Brain microvascular endothelial cell (primary cell): ENCODE results near the gene SEPSECS.
A peak's percentile ranks its signal among the peaks of the same experiment; 100 is the strongest.

ENCODE experiments used
- DNase-seq: peaks from one replicate; pipeline ENCODE4 v3.0.0-alpha.2; 2020
- H3K27ac ChIP-seq: fragments of 250-450 bp; sonication (Bioruptor Pico); 2 replicates; pipeline ENCODE4 v1.5.1; 2020; ENCODE audit warnings: mild to moderate bottlenecking, moderate library complexity
- H3K27me3 ChIP-seq: fragments of 250-450 bp; sonication (Bioruptor Pico); replicated peaks from 2 replicates; pipeline ENCODE4 v1.5.1; 2020; ENCODE audit warnings: mild to moderate bottlenecking
- H3K36me3 ChIP-seq: fragments of 250-450 bp; sonication (Bioruptor Pico); replicated peaks from 2 replicates; pipeline ENCODE4 v1.5.1; 2020; ENCODE audit warnings: mild to moderate bottlenecking
- H3K4me3 ChIP-seq: 2 replicates; pipeline ENCODE4 v1.5.1; 2011; ENCODE audit warnings: low read depth, mild to moderate bottlenecking, control low read depth, low read length, moderate library complexity
- in situ Hi-C: cut with HindIII; loops from 2 replicates; pipeline ENCODE4 v1.10.0; 2017; ENCODE audit warnings: low sequenced_read_pairs, low pct_ligation_motif_present
- TF ChIP-seq, protein P1 (sequence below): IDR thresholded peaks from 2 replicates; pipeline ENCODE4 v1.5.1; 2011; ENCODE audit warnings: low read depth, mild to moderate bottlenecking, moderate library complexity, low read length, control low read depth, inconsistent platforms; ENCODE audit errors: missing control alignments

The SEPSECS gene

DNA sequence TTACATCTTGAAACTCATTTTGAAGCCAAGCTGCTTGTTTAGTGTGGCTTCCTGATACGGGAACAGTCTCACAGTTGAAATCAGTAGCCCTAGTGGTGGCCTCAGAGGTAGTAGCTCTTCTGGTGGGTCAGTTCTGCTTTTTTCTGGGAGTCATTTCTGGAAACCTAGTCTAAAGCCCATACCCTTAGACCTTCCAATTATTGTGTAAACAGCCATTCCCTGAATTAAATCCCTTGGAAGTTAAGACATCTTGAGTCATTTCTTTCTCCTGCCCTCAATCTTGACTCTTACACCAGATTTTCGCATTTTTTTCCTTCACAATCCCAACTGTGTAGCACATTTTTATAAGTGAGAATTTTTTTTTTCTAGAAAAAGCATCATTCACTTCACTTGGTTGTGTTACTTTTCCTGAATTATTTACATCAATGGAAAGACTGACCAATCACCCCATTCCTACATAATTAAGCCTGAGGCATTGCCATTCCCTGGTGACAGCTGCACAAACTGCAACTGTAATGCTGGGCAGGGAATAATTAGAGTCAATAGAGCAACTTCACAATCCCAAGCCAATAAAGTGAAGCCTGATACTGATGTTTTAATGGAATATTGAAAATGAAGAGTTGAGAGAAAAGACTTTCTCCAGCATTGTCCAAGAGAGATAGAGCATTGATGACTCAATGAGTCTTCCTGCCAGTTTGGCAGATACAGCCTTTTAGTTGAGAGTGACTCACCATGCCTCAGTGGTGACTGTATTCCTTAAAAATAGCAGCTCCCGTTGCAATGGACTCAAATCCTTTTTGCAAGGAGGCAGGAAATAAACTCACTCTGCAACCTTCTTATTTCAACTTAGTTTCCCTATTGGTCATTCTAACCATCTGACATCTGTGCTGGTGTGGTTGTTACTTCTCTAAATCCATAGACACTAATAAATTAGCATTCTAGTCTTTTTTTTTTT is 13.0 kb upstream of the SEPSECS start:
- Histone ChIP-seq H3K27ac (peak overlapping the region; percentile 52), H3K4me3 (no peak overlapping the region)
- TF ChIP-seq, protein P1, sequence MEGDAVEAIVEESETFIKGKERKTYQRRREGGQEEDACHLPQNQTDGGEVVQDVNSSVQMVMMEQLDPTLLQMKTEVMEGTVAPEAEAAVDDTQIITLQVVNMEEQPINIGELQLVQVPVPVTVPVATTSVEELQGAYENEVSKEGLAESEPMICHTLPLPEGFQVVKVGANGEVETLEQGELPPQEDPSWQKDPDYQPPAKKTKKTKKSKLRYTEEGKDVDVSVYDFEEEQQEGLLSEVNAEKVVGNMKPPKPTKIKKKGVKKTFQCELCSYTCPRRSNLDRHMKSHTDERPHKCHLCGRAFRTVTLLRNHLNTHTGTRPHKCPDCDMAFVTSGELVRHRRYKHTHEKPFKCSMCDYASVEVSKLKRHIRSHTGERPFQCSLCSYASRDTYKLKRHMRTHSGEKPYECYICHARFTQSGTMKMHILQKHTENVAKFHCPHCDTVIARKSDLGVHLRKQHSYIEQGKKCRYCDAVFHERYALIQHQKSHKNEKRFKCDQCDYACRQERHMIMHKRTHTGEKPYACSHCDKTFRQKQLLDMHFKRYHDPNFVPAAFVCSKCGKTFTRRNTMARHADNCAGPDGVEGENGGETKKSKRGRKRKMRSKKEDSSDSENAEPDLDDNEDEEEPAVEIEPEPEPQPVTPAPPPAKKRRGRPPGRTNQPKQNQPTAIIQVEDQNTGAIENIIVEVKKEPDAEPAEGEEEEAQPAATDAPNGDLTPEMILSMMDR, result peak; percentile 23

DNA sequence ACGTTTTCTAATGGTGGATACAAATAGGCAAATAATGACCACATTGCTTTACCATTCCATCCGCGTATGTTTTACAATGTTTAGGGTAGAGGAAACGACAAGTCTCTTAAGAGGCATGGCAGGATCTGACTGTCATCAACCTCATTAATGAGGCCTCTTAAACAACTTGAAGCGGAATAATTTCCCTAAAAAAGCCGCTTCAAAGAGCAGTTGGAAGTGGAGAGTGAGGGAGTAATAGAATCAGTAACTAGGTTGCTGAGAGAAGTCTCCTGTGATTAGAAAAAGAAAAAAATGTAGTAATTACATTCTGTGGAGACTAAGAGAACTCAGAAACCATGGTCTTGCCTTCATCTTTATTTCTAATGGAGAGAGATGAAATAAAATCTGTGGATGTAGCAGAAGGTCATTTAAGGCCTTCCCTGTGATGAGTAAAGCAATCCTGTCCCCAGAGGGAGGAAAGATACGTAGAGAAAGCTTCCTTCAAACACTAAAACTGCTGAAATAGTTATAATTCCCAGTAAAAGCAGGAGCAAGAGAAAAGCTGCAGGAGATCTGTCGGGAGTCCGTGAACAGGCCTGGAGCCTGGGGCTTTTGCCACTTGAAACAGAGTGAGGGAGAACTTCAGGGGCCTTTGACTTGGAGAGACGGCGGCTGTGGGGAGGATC is 11.1 kb upstream of the SEPSECS start:
- no peak overlapping the region for H3K4me3 ChIP-seq
- in situ Hi-C loops, result no loop called here
- H3K27me3 ChIP-seq, result no peaks in the 10 kb centered on the region
- DNase-seq, result no peak
- H3K36me3 ChIP-seq, result no peaks in the 10 kb centered on the region
- TF ChIP-seq, protein P1, result no peak
- H3K27ac ChIP-seq, result no peak overlapping the region

More for the DNA sequence above, 13.0 kb upstream of the SEPSECS start:
- in situ Hi-C loops, result no loop called here
- peak; percentile 98 for DNase-seq
- H3K27me3 ChIP-seq, result no peaks in the 10 kb centered on the region
- H3K36me3 ChIP-seq, result no peaks in the 10 kb centered on the region

DNA sequence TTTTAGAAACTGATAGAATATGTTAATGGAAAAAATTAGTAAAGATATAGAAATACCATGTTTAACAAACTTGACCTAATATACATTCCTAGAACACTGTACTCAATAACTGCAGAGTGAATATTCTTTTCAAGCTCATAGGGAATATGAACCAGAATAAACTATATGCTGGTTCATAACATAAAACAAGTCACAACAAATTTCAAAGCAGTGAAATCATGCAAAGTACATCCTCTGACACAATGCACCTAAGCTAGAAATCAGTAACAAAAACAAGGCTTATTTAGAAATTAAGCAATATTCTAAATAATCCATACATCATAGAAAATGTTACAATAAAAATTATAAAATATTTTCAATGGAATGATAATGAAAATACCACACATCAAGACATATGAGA is 9.2 kb upstream of the SEPSECS start:
- no peaks in the 10 kb centered on the region for H3K27me3 ChIP-seq
- in situ Hi-C loops, result no loop called here
- no peaks in the 10 kb centered on the region for H3K36me3 ChIP-seq
- TF ChIP-seq, protein P1, result no peak
- H3K4me3 ChIP-seq, result no peak overlapping the region
- DNase-seq, result no peak
- H3K27ac ChIP-seq, result no peak overlapping the region

DNA sequence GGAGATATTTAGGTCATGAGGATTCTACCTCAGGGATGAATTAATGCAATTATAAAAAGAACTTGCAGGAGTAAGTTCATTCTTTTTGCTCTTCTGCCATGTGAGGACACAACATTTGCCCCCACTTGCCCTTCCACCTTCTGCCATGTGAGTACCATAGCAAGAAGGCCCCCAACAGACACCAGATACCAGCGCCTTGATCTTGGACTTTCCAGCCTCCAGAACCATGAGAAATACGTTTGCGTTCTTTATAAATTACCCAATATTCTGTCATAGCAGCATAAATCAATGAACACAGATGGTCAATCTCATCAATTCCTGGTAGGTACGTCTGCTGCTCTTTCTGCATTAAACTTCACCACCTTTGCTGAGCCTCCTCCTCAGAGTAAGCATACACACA is 5.7 kb upstream of the SEPSECS start:
- in situ Hi-C loops, result no loop called here
- Histone ChIP-seq H3K27me3 (no peaks in the 10 kb centered on the region), H3K4me3 (no peak overlapping the region), H3K27ac (no peak overlapping the region), H3K36me3 (no peaks in the 10 kb centered on the region)
- TF ChIP-seq, protein P1, result no peak
- no peak for DNase-seq

DNA sequence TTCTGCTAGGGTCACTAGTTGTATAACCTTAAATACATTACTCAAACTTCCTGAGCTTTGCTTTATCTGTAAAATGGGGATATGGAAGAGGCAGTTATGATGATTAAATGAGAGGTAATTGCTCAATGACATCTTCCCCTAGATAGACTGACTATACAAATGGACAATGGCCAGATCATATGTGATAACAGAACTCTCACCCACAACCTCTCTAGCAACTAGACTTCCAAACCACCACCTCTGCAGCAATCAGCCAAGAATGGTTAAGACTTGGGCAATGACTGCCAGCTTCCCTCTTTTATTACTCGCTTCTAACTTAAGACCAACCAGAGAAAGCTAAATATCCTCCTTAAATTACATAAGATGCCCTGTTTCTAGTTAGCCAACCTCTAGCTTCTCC is 2.9 kb upstream of the SEPSECS start:
- DNase-seq, result no peak
- H3K4me3 ChIP-seq, result no peak overlapping the region
- in situ Hi-C loops, result no loop called here
- no peak overlapping the region for H3K27ac ChIP-seq
- TF ChIP-seq, protein P1, result no peak
- H3K27me3 ChIP-seq, result no peaks in the 10 kb centered on the region
- no peaks in the 10 kb centered on the region for H3K36me3 ChIP-seq
